ENCODE measurements around the gene UPF1.

UPF1 gene

GRCh38 chr19:18908917-18909619 lies 77.3 kb downstream of the UPF1 start:
- no peak overlapping the region for H3K27ac ChIP-seq (ENCODE audit: low read depth, low read length)
- H3K4me3 ChIP-seq (ENCODE audit: insufficient read depth, low read length, poor library complexity, severe bottlenecking), result no peak overlapping the region
- no peak overlapping the region for H2AFZ ChIP-seq (ENCODE audit: low read depth, low read length, severe bottlenecking)
- no peaks in the 10 kb centered on the region for H3K36me3 ChIP-seq (ENCODE audit: low read length)
- H3K9me3 ChIP-seq (ENCODE audit: insufficient read depth, low read length), result no peaks in the 10 kb centered on the region
- H3K79me2 ChIP-seq (ENCODE audit: insufficient read depth, low read length), result peaks cover 5% of the 10 kb centered on the region
- 0 out of 2 replicates have a peak, but pooled peaks cover 5% of the 10 kb centered on the region for H4K20me1 ChIP-seq (ENCODE audit: low read depth, low read length)
- no peak overlapping the region for H3K4me2 ChIP-seq (ENCODE audit: low read depth, low read length, poor library complexity, severe bottlenecking)
- no peaks in the 10 kb centered on the region for H3F3A ChIP-seq (ENCODE audit: insufficient read depth)
- no peaks in the 10 kb centered on the region for H3K9me2 ChIP-seq (replicated peaks; ENCODE audit: insufficient read depth, low read length)
- H3K9ac ChIP-seq (ENCODE audit: low read length), result no peak overlapping the region
- no peaks in the 10 kb centered on the region for H3K27me3 ChIP-seq (ENCODE audit: low read length)
- TF ChIP-seq CTCF (IDR thresholded peaks at IDR 0.05; ENCODE audit: insufficient read depth, low read length, poor library complexity, severe bottlenecking), result no peak
- no peak for TF ChIP-seq EZH2phosphoT487 (conservative IDR thresholded peaks at IDR 0.05; ENCODE audit: low read length)

GRCh38 chr19:18910010-18910409 lies 78.3 kb downstream of the UPF1 start:
- H3K4me2 ChIP-seq (ENCODE audit: low read depth, low read length, poor library complexity, severe bottlenecking), result no peak overlapping the region
- H3K36me3 ChIP-seq (ENCODE audit: low read length), result no peaks in the 10 kb centered on the region
- no peak overlapping the region for H3K4me3 ChIP-seq (ENCODE audit: insufficient read depth, low read length, poor library complexity, severe bottlenecking)
- no peak overlapping the region for H3K9ac ChIP-seq (ENCODE audit: low read length)
- no peak overlapping the region for H3K27ac ChIP-seq (ENCODE audit: low read depth, low read length)
- no peaks in the 10 kb centered on the region for H3K9me3 ChIP-seq (ENCODE audit: insufficient read depth, low read length)
- TF ChIP-seq CTCF (IDR thresholded peaks at IDR 0.05; ENCODE audit: insufficient read depth, low read length, poor library complexity, severe bottlenecking) (no peak), EZH2phosphoT487 (conservative IDR thresholded peaks at IDR 0.05; ENCODE audit: low read length) (no peak)
- H2AFZ ChIP-seq (ENCODE audit: low read depth, low read length, severe bottlenecking), result no peak overlapping the region
- H3K9me2 ChIP-seq (replicated peaks; ENCODE audit: insufficient read depth, low read length), result no peaks in the 10 kb centered on the region
- 0 out of 2 replicates have a peak, but pooled peaks cover 5% of the 10 kb centered on the region for H4K20me1 ChIP-seq (ENCODE audit: low read depth, low read length)
- H3K27me3 ChIP-seq (ENCODE audit: low read length), result no peaks in the 10 kb centered on the region
- H3F3A ChIP-seq (ENCODE audit: insufficient read depth), result no peaks in the 10 kb centered on the region
- H3K79me2 ChIP-seq (ENCODE audit: insufficient read depth, low read length), result peaks cover 14% of the 10 kb centered on the region

GRCh38 chr19:18910801-18911436 lies 79.2 kb downstream of the UPF1 start:
- Histone ChIP-seq H2AFZ (ENCODE audit: low read depth, low read length, severe bottlenecking) (no peak overlapping the region), H3K4me2 (ENCODE audit: low read depth, low read length, poor library complexity, severe bottlenecking) (no peak overlapping the region), H3K9me2 (replicated peaks; ENCODE audit: insufficient read depth, low read length) (no peaks in the 10 kb centered on the region), H3K4me3 (ENCODE audit: insufficient read depth, low read length, poor library complexity, severe bottlenecking) (no peak overlapping the region), H3K27ac (ENCODE audit: low read depth, low read length) (no peak overlapping the region), H3K27me3 (ENCODE audit: low read length) (no peaks in the 10 kb centered on the region), H3K36me3 (ENCODE audit: low read length) (no peaks in the 10 kb centered on the region), H4K20me1 (ENCODE audit: low read depth, low read length) (0 out of 2 replicates have a peak, but pooled peaks cover 5% of the 10 kb centered on the region), H3F3A (ENCODE audit: insufficient read depth) (no peaks in the 10 kb centered on the region), H3K9ac (ENCODE audit: low read length) (no peak overlapping the region), H3K9me3 (ENCODE audit: insufficient read depth, low read length) (no peaks in the 10 kb centered on the region), H3K79me2 (ENCODE audit: insufficient read depth, low read length) (peaks cover 23% of the 10 kb centered on the region)
- TF ChIP-seq EZH2phosphoT487 (conservative IDR thresholded peaks at IDR 0.05; ENCODE audit: low read length) (no peak), CTCF (IDR thresholded peaks at IDR 0.05; ENCODE audit: insufficient read depth, low read length, poor library complexity, severe bottlenecking) (no peak)
